Endothelial cell of umbilical vein (primary cell): ENCODE measurements around the gene CD55. TPM values are rescaled to one million over a fixed set of nuclear protein-coding genes. Genes with fewer than 3 reads are reported as not detected.

Source experiments
- BruUV-seq: library from RNA; stranded (reverse); fragments of 400-500 nt; replicated peaks from 2 replicates; lab custom pipeline; 2021; lab: Mats Ljungman, UMichigan
- CTCF ChIA-PET: fragments of 300-600, 350-600 bp; sonication (Branson Sonifier 250); formaldehyde crosslinking; loops from one replicate; lab custom pipeline; 2021; ENCODE audit warnings: antibody characterized with exemption, inconsistent platforms; lab: Charles Lee
- POLR2A ChIA-PET: fragments of 300-600, 350-600 bp; sonication (Branson Sonifier 250); formaldehyde crosslinking; loops from one replicate; lab custom pipeline; 2021; ENCODE audit warnings: antibody characterized with exemption, inconsistent platforms; lab: Charles Lee
- DNase-seq: peaks from one replicate; pipeline ENCODE4 v3.0.0-alpha.2; 2011; ENCODE audit warnings: low read depth, low spot score
- FAIRE-seq: peaks from 2 replicates; lab custom pipeline; 2011; peaks lifted over from hg19 to GRCh38; lab: Jason Lieb, UNC
- H2AFZ ChIP-seq: 2 replicates; pipeline ENCODE4 v1.6.0; 2012; ENCODE audit warnings: low read depth, low read length, control low read depth, inconsistent platforms
- H3K27ac ChIP-seq: 2 replicates; pipeline ENCODE4 v1.5.1; 2011; ENCODE audit warnings: low read depth, mild to moderate bottlenecking, control low read depth, low read length, moderate library complexity; ENCODE audit not compliant: insufficient read depth
- H3K27me3 ChIP-seq, 2 experiments: 2 replicates each; pipeline versions ENCODE4 v1.6.0 to v1.6.1; 2011; ENCODE audit warnings: low read length in 2 of 2, mixed read lengths in 1 of 2; ENCODE audit not compliant: control insufficient read depth in 2 of 2, insufficient read depth in 2 of 2
- H3K36me3 ChIP-seq, 2 experiments: 2 replicates in 1 of 2; 3 replicates in 1 of 2; pipeline ENCODE4 v1.5.1; 2011; ENCODE audit warnings: low read length in 2 of 2, mild to moderate bottlenecking in 1 of 2, moderate library complexity in 1 of 2; ENCODE audit not compliant: control insufficient read depth in 2 of 2, insufficient read depth in 2 of 2; ENCODE audit errors: extremely low read depth in 1 of 2
- H3K4me1 ChIP-seq: 3 replicates; pipeline ENCODE4 v1.5.1; 2011; ENCODE audit warnings: mild to moderate bottlenecking, low read length; ENCODE audit not compliant: control insufficient read depth, insufficient read depth; ENCODE audit errors: extremely low read depth
- H3K4me2 ChIP-seq: 2 replicates; pipeline ENCODE4 v1.6.1; 2011; ENCODE audit warnings: low read length, control low read depth, mixed read lengths; ENCODE audit not compliant: insufficient read depth
- H3K4me3 ChIP-seq, 3 experiments: fragments of 200-600 bp in 1 of 3; sonication (generic), shearing (Covaris generic) in 1 of 3; replicated peaks in 1 of 3; 2 replicates each; pipeline ENCODE4 v1.5.1; 2011 to 2016; ENCODE audit warnings: control low read depth in 3 of 3, low read length in 3 of 3, mild to moderate bottlenecking in 2 of 3, inconsistent platforms in 1 of 3, low read depth in 1 of 3, moderate library complexity in 1 of 3; ENCODE audit not compliant: insufficient read depth in 1 of 3
- H3K79me2 ChIP-seq: 2 replicates; pipeline ENCODE4 v1.6.0; 2012; ENCODE audit warnings: low read length, inconsistent platforms; ENCODE audit not compliant: control insufficient read depth, insufficient read depth
- H3K9ac ChIP-seq: replicated peaks from 2 replicates; pipeline ENCODE3; 2011; ENCODE audit warnings: low read length, control low read depth; ENCODE audit not compliant: insufficient read depth; ENCODE audit errors: extremely low read depth
- H3K9me1 ChIP-seq: replicated peaks from 3 replicates; pipeline ENCODE4 v1.6.0; 2011; ENCODE audit warnings: mild to moderate bottlenecking, low read length; ENCODE audit not compliant: control insufficient read depth, insufficient read depth; ENCODE audit errors: extremely low read depth
- H3K9me3 ChIP-seq: replicated peaks from 2 replicates; pipeline ENCODE4 v1.5.1; 2012; ENCODE audit warnings: low read length, inconsistent platforms; ENCODE audit not compliant: control insufficient read depth, insufficient read depth
- H4K20me1 ChIP-seq: replicated peaks from 2 replicates; pipeline ENCODE3; 2011; ENCODE audit warnings: mild to moderate bottlenecking, low read length; ENCODE audit not compliant: control insufficient read depth, insufficient read depth; ENCODE audit errors: extremely low read depth
- CTCF ChIP-seq, 2 donors: IDR thresholded peaks; 1 replicate in 1 of 2; 2 replicates in 1 of 2; pipeline ENCODE4 v1.5.1; 2011; ENCODE audit warnings: low read length in 2 of 2, mild to moderate bottlenecking in 2 of 2, moderate library complexity in 2 of 2, control low read depth in 1 of 2, inconsistent platforms in 1 of 2, low read depth in 1 of 2; ENCODE audit not compliant: insufficient read depth in 1 of 2; ENCODE audit errors: extremely low read depth in 1 of 2
- MYC ChIP-seq: IDR thresholded peaks from one replicate; pipeline ENCODE4 v1.6.1; 2011; ENCODE audit warnings: mild to moderate bottlenecking, low read depth, low read length
- POLR2A ChIP-seq: IDR thresholded peaks from 2 replicates; pipeline ENCODE4 v1.6.1; 2012; ENCODE audit warnings: low read depth, mild to moderate bottlenecking, control low read depth, low read length
- dilution Hi-C: fragments of 300-500 bp; cut with MboI; formaldehyde crosslinking; loops from one replicate; pipeline ENCODE4 v1.15.0; 2019; ENCODE audit warnings: low sequenced_read_pairs; ENCODE audit not compliant: extremely low pct_ligation_motif_present
- intact Hi-C: fragments of 100-400 bp; cut with micrococcal nuclease; formaldehyde crosslinking; loops from one replicate; pipeline ENCODE4 v1.10.0; 2022
- polyA plus RNA-seq, 4 experiments: library from polyadenylated mRNA; depleted of rRNA in 3 of 4; stranded (reverse) in 3 of 4; unstranded in 1 of 4; fragments of >200 nt; gene quantifications; 2 replicates each; pipeline versions ENCODE4 v1.2.1 to v1.2.3, GENCODE V29; 2011 to 2012; ENCODE audit warnings: missing spikeins in 1 of 4
- total RNA-seq: library from RNA; stranded (reverse); gene quantifications from 2 replicates; pipeline ENCODE4 v1.2.3, GENCODE V29; 2021

Gene CD55
- total and polyA plus RNA-seq, 2 donors (not counting 3 experiments of a cell fraction or from before 2014, with no cell fraction given) = 111 to 179 TPM

- Histone ChIP-seq H3K9me3 (no peaks in the 10 kb centered on the region), H3K79me2 (no peaks in the 10 kb centered on the region), H3K36me3 (peaks cover 16 to 24% of the 10 kb centered on the region in 2 experiments), H3K9ac (no peak overlapping the region), H3K27me3 (no peaks in the 10 kb centered on the region), H3K4me2 (no peak overlapping the region), H3K4me1 (peaks cover 10% of the 10 kb centered on the region), H3K27ac (no peak overlapping the region), H3K4me3 (no peak overlapping the region), H4K20me1 (no peaks in the 10 kb centered on the region), H2AFZ (no peak overlapping the region), H3K9me1 (no peaks in the 10 kb centered on the region)
- TF ChIP-seq MYC = no peak
- TF ChIP-seq CTCF (IDR thresholded peaks at IDR 0.05; ENCODE audit: extremely low read depth in 1 of 2, insufficient read depth in 1 of 2, low read depth in 1 of 2, low read length in 2 of 2) = no peak
- no peak for TF ChIP-seq POLR2A
- intact Hi-C loops (no loop called here), dilution Hi-C loops (no loop called here)
- no TSS peak for BruUV-seq
- DNase-seq = no peak
- CTCF ChIA-PET = interaction anchor here (0.9 to 1.7 kb wide), 4 partner anchors 8 to 246 kb away, joined by 3 to 5 read pairs (median 4); partner anchors contain the start of gene CD55
- no peak for FAIRE-seq
- POLR2A ChIA-PET = no interaction called here
Observed at GRCh38 chr1:207330011-207330710, 8.7 kb downstream of the CD55 start.
